K562 (cell line): ENCODE data around the gene TP53RK. TPM values are rescaled to one million over a fixed set of nuclear protein-coding genes. Genes with fewer than 3 reads are reported as not detected.

Experiments used
- DNMT1 ChIP-seq: fragments of 450-650 bp; IDR thresholded peaks from 2 replicates; pipeline ENCODE4 v1.6.1; 2016; ENCODE audit warnings: antibody characterized with exemption, mild to moderate bottlenecking
- EP400 ChIP-seq: fragments of 450-650 bp; IDR thresholded peaks from 2 replicates; pipeline ENCODE4 v1.6.1; 2017; ENCODE audit warnings: antibody characterized with exemption, mild to moderate bottlenecking, moderate library complexity
- GATAD2B ChIP-seq: fragments of 450-650 bp; IDR thresholded peaks from 2 replicates; pipeline ENCODE4 v1.6.1; 2017; ENCODE audit warnings: mild to moderate bottlenecking, borderline replicate concordance
- KDM4B ChIP-seq, 2 experiments: fragments of 450-650 bp in 1 of 2; sonication (generic) in 1 of 2; IDR thresholded peaks; 2 replicates each; pipeline ENCODE4 v1.6.1; 2016 to 2017; ENCODE audit warnings: borderline replicate concordance in 2 of 2, antibody characterized with exemption in 1 of 2, low read depth in 1 of 2, mild to moderate bottlenecking in 1 of 2
- MYC ChIP-seq, 2 experiments: fragments of 250-450 bp in 1 of 2; sonication (Bioruptor Pico) in 1 of 2; IDR thresholded peaks; 2 replicates each; pipeline versions ENCODE4 v1.5.1 to v1.6.1; 2012 to 2021; ENCODE audit warnings: low read depth in 2 of 2, borderline replicate concordance in 1 of 2, improper control_type of control experiment in 1 of 2, low read length in 1 of 2, mild to moderate bottlenecking in 1 of 2, moderate library complexity in 1 of 2
- RBM14 ChIP-seq: fragments of 200-400 bp; formaldehyde crosslinking; IDR thresholded peaks from 2 replicates; pipeline ENCODE4 v1.6.1; 2018; ENCODE audit warnings: low read depth, mild to moderate bottlenecking, low read length, moderate library complexity, borderline replicate concordance; ENCODE audit not compliant: insufficient read depth
- RBM25 ChIP-seq: fragments of 200-400 bp; formaldehyde crosslinking; IDR thresholded peaks from 2 replicates; pipeline ENCODE4 v1.6.1; 2018; ENCODE audit warnings: low read length, low read depth, moderate library complexity; ENCODE audit not compliant: severe bottlenecking
- SIN3B ChIP-seq: fragments of 450-650 bp; IDR thresholded peaks from 2 replicates; pipeline ENCODE4 v1.6.1; 2017; ENCODE audit warnings: low read depth, mild to moderate bottlenecking, moderate library complexity
- TAF15 ChIP-seq: fragments of 200-400 bp; formaldehyde crosslinking; IDR thresholded peaks from 2 replicates; pipeline ENCODE4 v1.6.1; 2017; ENCODE audit warnings: mild to moderate bottlenecking, low read depth, low read length, moderate library complexity
- ZBTB1 ChIP-seq: sonication (generic); formaldehyde crosslinking; IDR thresholded peaks from 2 replicates; pipeline ENCODE4 v1.8.1; 2023; ENCODE audit warnings: missing genetic modification reagents, low read depth, mild to moderate bottlenecking, borderline replicate concordance
- ZBTB5 ChIP-seq: fragments of 450-650 bp; IDR thresholded peaks from 2 replicates; pipeline ENCODE4 v1.6.1; 2017; ENCODE audit warnings: antibody characterized with exemption
- ZFP30 ChIP-seq: fragments of 250-450 bp; sonication (Bioruptor Pico); IDR thresholded peaks from 2 replicates; pipeline ENCODE4 v1.8.0; 2022; ENCODE audit warnings: moderate library complexity, mild to moderate bottlenecking, inconsistent platforms, borderline replicate concordance
- ZNF41 ChIP-seq: fragments of 250-450 bp; sonication (Bioruptor Pico); conservative IDR thresholded peaks from 2 replicates; pipeline ENCODE4 v1.4.0; 2020; ENCODE audit warnings: mild to moderate bottlenecking
- ZNF644 ChIP-seq: fragments of 200-800 bp; sonication (Bioruptor generic); IDR thresholded peaks from 2 replicates; pipeline ENCODE4 v1.6.1; 2016; ENCODE audit warnings: low read depth, missing genetic modification characterization, missing compliant biosample characterization
- ZNF785 ChIP-seq: fragments of 250-450 bp; sonication (Bioruptor Pico); IDR thresholded peaks from 2 replicates; pipeline ENCODE4 v1.4.0; 2020; ENCODE audit warnings: mild to moderate bottlenecking
- ZSCAN32 ChIP-seq: fragments of 450-650 bp; formaldehyde crosslinking; IDR thresholded peaks from 2 replicates; pipeline ENCODE4 v1.4.0; 2020; ENCODE audit warnings: mild to moderate bottlenecking, moderate library complexity
- polyA plus RNA-seq, 8 experiments: library from polyadenylated mRNA; depleted of rRNA in 4 of 8; stranded (reverse) in 5 of 8; unstranded in 3 of 8; fragments of >200 nt; fragmentation: Nextera tagmentation in 2 of 8; fragmentation: Illumina TruSeq in 1 of 8; extraction: Ambion mirVana in 2 of 8; extraction: Trizol in 1 of 8; gene quantifications; 2 replicates each; pipeline versions ENCODE4 v1.2.1 to v1.2.3, GENCODE V29; 2011 to 2014; ENCODE audit warnings: inconsistent platforms in 1 of 8, missing spikeins in 1 of 8
- total RNA-seq, 7 experiments: library from RNA; depleted of rRNA in 6 of 7; stranded (reverse); fragments of >200 nt in 6 of 7; fragmentation: Illumina TruSeq in 2 of 7; extraction: Trizol in 2 of 7; gene quantifications; 2 replicates each; pipeline versions ENCODE4 v1.2.1 to v1.2.3, GENCODE V29; 2011 to 2021; ENCODE audit warnings: low replicate concordance in 1 of 7
- TF ChIP-seq, protein P1 (sequence below): fragments of 450-650 bp; IDR thresholded peaks from 2 replicates; pipeline ENCODE4 v1.6.1; 2018; ENCODE audit not compliant: partially characterized antibody
- TF ChIP-seq, protein P2 (sequence below), 2 experiments: IDR thresholded peaks; 2 replicates each; pipeline ENCODE4 v1.6.1; 2012; ENCODE audit warnings: improper control_type of control experiment in 2 of 2, low read depth in 2 of 2, low read length in 2 of 2, borderline replicate concordance in 1 of 2

TP53RK gene
- total and polyA plus RNA-seq, 9 of the 15 experiments (the other 6 are each of a cell fraction or from before 2014, with no cell fraction given): 2.9 to 43.5 (median 17.2) TPM

DNA sequence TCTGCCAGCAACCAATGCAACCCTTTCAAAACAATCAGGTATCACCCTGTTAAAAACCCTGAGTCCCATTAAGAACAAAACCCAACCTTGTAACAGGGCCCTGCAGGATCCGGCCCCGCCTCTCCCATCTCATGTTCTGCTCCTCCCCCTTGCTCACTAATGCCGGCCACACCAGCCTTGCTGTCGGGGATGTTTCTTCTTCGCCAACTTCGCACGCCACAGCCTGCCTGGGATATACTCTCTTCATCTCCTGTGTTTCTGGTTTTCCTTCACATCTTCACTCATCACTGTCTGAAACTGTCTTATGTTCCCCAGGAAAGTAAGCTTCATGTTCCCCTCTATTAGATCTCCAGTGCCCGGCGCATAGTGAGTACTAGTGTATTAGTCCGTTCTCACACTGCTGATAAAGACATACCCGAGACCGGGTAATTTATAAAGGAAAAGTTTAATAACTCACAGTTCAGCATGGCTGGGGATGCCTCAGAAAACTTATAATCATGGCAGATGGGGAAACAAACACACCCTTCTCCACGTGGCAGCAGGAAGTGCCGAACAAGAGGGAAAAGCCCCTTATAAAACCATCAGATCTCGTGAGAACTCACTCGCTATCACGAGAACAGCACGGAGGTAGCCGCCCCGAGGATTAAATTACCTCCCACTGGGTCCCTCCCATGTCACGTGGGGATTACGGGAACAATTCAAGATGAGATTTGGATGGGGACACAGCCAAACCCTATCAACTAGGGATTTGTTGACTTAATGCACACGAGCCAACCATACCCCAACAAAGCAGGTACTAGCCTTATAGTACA lies 5.1 kb downstream of the TP53RK start (continued):
- TF ChIP-seq TAF15 (no peak), EP400 (peak; percentile 96), ZSCAN32 (no peak), ZBTB5 (no peak), RBM25 (peak; percentile 91), KDM4B (IDR thresholded peaks at IDR 0.05; ENCODE audit: borderline replicate concordance in 2 of 2, low read depth in 1 of 2) (no peak), RBM14 (no peak), MYC (IDR thresholded peaks at IDR 0.05; ENCODE audit: low read depth, low read length) (peak; percentile 94), MYC (CRISPR knock-in tag; IDR thresholded peaks at IDR 0.05; ENCODE audit: borderline replicate concordance, low read depth) (0 out of 2 replicates have a peak, but pooled peaks have one; percentile 22), ZNF41 (CRISPR knock-in tag) (no peak), DNMT1 (no peak), ZNF644 (no peak), GATAD2B (no peak), ZNF785 (CRISPR knock-in tag) (no peak), SIN3B (no peak; the same call in 1 of the 2 replicates), ZFP30 (no peak), ZBTB1 (CRISPR knock-in tag) (0 out of 2 replicates have a peak, but pooled peaks have one; percentile 37)
- TF ChIP-seq, protein P1, sequence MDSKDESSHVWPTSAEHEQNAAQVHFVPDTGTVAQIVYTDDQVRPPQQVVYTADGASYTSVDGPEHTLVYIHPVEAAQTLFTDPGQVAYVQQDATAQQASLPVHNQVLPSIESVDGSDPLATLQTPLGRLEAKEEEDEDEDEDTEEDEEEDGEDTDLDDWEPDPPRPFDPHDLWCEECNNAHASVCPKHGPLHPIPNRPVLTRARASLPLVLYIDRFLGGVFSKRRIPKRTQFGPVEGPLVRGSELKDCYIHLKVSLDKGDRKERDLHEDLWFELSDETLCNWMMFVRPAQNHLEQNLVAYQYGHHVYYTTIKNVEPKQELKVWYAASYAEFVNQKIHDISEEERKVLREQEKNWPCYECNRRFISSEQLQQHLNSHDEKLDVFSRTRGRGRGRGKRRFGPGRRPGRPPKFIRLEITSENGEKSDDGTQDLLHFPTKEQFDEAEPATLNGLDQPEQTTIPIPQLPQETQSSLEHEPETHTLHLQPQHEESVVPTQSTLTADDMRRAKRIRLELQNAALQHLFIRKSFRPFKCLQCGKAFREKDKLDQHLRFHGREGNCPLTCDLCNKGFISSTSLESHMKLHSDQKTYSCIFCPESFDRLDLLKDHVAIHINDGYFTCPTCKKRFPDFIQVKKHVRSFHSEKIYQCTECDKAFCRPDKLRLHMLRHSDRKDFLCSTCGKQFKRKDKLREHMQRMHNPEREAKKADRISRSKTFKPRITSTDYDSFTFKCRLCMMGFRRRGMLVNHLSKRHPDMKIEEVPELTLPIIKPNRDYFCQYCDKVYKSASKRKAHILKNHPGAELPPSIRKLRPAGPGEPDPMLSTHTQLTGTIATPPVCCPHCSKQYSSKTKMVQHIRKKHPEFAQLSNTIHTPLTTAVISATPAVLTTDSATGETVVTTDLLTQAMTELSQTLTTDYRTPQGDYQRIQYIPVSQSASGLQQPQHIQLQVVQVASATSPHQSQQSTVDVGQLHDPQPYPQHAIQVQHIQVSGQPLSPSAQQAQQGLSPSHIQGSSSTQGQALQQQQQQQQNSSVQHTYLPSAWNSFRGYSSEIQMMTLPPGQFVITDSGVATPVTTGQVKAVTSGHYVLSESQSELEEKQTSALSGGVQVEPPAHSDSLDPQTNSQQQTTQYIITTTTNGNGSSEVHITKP: peak; percentile 75
- TF ChIP-seq, protein P2, sequence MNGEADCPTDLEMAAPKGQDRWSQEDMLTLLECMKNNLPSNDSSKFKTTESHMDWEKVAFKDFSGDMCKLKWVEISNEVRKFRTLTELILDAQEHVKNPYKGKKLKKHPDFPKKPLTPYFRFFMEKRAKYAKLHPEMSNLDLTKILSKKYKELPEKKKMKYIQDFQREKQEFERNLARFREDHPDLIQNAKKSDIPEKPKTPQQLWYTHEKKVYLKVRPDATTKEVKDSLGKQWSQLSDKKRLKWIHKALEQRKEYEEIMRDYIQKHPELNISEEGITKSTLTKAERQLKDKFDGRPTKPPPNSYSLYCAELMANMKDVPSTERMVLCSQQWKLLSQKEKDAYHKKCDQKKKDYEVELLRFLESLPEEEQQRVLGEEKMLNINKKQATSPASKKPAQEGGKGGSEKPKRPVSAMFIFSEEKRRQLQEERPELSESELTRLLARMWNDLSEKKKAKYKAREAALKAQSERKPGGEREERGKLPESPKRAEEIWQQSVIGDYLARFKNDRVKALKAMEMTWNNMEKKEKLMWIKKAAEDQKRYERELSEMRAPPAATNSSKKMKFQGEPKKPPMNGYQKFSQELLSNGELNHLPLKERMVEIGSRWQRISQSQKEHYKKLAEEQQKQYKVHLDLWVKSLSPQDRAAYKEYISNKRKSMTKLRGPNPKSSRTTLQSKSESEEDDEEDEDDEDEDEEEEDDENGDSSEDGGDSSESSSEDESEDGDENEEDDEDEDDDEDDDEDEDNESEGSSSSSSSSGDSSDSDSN (IDR thresholded peaks at IDR 0.05; ENCODE audit: borderline replicate concordance in 1 of 2, low read depth in 2 of 2, low read length in 2 of 2): no peak
